ENCODE data around the gene PTGDS.

The PTGDS gene

GRCh38 chr9:136974817-136975535, 2.3 kb upstream of the PTGDS start:
- no peak for DNase-seq

- DNase-seq: peak; percentile 31
Measured at GRCh38 chr9:136975644-136976043, 1.7 kb upstream of the PTGDS start.

GRCh38 chr9:136977649-136978072, 357 bp downstream of the PTGDS start:
- DNase-seq: no peak

- DNase-seq: peak; percentile 65
Measured at GRCh38 chr9:136978073-136978864, 965 bp downstream of the PTGDS start.

GRCh38 chr9:136978865-136979544, 1.7 kb downstream of the PTGDS start:
- no peak for DNase-seq

GRCh38 chr9:136979769-136980587, 2.7 kb downstream of the PTGDS start:
- no peak for DNase-seq

- DNase-seq: no peak
Measured at GRCh38 chr9:136980669-136981478, 3.6 kb downstream of the PTGDS start.

- no peak for DNase-seq
Measured at GRCh38 chr9:136981588-136982231, 4.4 kb downstream of the PTGDS start.

- no peak for DNase-seq
Measured at GRCh38 chr9:136982232-136983051, 5.1 kb downstream of the PTGDS start, which contains the start of gene LCNL1. TSS of gene LCNL1 (plus strand) at chr9:136982993. CDS start at chr9:136983587, 594 bp downstream.

GRCh38 chr9:136983167-136983566, 5.9 kb downstream of the PTGDS start:
- no peak for DNase-seq

- DNase-seq: no peak
Measured at GRCh38 chr9:136983656-136984314, 6.5 kb downstream of the PTGDS start.

- DNase-seq: no peak
Measured at GRCh38 chr9:136984464-136985026, 7.2 kb downstream of the PTGDS start.

GRCh38 chr9:136985027-136985602, 7.8 kb downstream of the PTGDS start:
- no peak for DNase-seq

GRCh38 chr9:136985853-136986252, 8.5 kb downstream of the PTGDS start:
- no peak for DNase-seq

GRCh38 chr9:136988872-136989271, 11.6 kb downstream of the PTGDS start:
- DNase-seq: no peak

GRCh38 chr9:136990242-136990911, 13.1 kb downstream of the PTGDS start:
- no peak for DNase-seq

GRCh38 chr9:136991993-136992818, 14.9 kb downstream of the PTGDS start, which contains the start of gene PAXX:
TSS of gene PAXX (plus strand) at chr9:136992422. CDS start at chr9:136992444, 22 bp downstream.
- DNase-seq: peak; percentile 91

Measured in fibroblast of skin of scalp (primary cell).